ENCODE measurements around the gene RIT2. TPM values are rescaled to one million over a fixed set of nuclear protein-coding genes. Genes with fewer than 3 reads are reported as not detected.

The RIT2 gene
- total RNA-seq, 1 experiment from 2014 or later = 1.5 TPM

DNA sequence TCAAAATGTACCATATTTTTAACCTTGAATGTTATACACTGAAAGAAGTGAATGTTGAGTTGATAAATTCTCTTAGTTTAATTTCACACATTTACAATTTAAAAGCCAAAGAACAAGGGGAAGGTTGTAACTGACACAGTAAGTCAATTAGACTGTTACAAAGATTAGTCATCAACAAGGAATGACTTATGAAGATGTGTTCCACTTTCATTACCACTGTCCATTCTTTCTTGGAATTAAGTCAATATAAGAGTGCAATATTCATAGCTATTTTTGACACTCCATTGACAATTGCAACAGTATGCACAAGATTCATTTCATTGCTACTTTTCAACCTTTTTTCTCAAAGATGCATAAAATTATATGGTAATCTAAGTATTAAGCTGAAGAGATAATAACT, 291.3 kb downstream of the RIT2 start (continued):
- TF ChIP-seq, protein P1, sequence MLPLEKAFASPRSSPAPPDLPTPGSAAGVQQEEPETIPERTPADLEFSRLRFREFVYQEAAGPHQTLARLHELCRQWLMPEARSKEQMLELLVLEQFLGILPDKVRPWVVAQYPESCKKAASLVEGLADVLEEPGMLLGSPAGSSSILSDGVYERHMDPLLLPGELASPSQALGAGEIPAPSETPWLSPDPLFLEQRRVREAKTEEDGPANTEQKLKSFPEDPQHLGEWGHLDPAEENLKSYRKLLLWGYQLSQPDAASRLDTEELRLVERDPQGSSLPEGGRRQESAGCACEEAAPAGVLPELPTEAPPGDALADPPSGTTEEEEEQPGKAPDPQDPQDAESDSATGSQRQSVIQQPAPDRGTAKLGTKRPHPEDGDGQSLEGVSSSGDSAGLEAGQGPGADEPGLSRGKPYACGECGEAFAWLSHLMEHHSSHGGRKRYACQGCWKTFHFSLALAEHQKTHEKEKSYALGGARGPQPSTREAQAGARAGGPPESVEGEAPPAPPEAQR (CRISPR knock-in tag; IDR thresholded peaks at IDR 0.05) = no peak
- TF ChIP-seq ZNF416 (CRISPR knock-in tag; IDR thresholded peaks at IDR 0.05) (no peak), ZNF263 (CRISPR knock-in tag; IDR thresholded peaks at IDR 0.05; ENCODE audit: low read depth) (no peak), FOXJ3 (CRISPR knock-in tag; IDR thresholded peaks at IDR 0.05; ENCODE audit: borderline replicate concordance) (no peak), ZBTB21 (CRISPR knock-in tag; IDR thresholded peaks at IDR 0.05; ENCODE audit: borderline replicate concordance) (no peak)
- TF ChIP-seq, protein P2, sequence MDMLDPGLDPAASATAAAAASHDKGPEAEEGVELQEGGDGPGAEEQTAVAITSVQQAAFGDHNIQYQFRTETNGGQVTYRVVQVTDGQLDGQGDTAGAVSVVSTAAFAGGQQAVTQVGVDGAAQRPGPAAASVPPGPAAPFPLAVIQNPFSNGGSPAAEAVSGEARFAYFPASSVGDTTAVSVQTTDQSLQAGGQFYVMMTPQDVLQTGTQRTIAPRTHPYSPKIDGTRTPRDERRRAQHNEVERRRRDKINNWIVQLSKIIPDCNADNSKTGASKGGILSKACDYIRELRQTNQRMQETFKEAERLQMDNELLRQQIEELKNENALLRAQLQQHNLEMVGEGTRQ (CRISPR knock-in tag; IDR thresholded peaks at IDR 0.05) = no peak
- TF ChIP-seq, protein P3, sequence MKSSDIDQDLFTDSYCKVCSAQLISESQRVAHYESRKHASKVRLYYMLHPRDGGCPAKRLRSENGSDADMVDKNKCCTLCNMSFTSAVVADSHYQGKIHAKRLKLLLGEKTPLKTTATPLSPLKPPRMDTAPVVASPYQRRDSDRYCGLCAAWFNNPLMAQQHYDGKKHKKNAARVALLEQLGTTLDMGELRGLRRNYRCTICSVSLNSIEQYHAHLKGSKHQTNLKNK (CRISPR knock-in tag; IDR thresholded peaks at IDR 0.05) = no peak
- TF ChIP-seq, protein P4, sequence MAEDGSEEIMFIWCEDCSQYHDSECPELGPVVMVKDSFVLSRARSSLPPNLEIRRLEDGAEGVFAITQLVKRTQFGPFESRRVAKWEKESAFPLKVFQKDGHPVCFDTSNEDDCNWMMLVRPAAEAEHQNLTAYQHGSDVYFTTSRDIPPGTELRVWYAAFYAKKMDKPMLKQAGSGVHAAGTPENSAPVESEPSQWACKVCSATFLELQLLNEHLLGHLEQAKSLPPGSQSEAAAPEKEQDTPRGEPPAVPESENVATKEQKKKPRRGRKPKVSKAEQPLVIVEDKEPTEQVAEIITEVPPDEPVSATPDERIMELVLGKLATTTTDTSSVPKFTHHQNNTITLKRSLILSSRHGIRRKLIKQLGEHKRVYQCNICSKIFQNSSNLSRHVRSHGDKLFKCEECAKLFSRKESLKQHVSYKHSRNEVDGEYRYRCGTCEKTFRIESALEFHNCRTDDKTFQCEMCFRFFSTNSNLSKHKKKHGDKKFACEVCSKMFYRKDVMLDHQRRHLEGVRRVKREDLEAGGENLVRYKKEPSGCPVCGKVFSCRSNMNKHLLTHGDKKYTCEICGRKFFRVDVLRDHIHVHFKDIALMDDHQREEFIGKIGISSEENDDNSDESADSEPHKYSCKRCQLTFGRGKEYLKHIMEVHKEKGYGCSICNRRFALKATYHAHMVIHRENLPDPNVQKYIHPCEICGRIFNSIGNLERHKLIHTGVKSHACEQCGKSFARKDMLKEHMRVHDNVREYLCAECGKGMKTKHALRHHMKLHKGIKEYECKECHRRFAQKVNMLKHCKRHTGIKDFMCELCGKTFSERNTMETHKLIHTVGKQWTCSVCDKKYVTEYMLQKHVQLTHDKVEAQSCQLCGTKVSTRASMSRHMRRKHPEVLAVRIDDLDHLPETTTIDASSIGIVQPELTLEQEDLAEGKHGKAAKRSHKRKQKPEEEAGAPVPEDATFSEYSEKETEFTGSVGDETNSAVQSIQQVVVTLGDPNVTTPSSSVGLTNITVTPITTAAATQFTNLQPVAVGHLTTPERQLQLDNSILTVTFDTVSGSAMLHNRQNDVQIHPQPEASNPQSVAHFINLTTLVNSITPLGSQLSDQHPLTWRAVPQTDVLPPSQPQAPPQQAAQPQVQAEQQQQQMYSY (CRISPR knock-in tag; IDR thresholded peaks at IDR 0.05) = no peak
- TF ChIP-seq, protein P5, sequence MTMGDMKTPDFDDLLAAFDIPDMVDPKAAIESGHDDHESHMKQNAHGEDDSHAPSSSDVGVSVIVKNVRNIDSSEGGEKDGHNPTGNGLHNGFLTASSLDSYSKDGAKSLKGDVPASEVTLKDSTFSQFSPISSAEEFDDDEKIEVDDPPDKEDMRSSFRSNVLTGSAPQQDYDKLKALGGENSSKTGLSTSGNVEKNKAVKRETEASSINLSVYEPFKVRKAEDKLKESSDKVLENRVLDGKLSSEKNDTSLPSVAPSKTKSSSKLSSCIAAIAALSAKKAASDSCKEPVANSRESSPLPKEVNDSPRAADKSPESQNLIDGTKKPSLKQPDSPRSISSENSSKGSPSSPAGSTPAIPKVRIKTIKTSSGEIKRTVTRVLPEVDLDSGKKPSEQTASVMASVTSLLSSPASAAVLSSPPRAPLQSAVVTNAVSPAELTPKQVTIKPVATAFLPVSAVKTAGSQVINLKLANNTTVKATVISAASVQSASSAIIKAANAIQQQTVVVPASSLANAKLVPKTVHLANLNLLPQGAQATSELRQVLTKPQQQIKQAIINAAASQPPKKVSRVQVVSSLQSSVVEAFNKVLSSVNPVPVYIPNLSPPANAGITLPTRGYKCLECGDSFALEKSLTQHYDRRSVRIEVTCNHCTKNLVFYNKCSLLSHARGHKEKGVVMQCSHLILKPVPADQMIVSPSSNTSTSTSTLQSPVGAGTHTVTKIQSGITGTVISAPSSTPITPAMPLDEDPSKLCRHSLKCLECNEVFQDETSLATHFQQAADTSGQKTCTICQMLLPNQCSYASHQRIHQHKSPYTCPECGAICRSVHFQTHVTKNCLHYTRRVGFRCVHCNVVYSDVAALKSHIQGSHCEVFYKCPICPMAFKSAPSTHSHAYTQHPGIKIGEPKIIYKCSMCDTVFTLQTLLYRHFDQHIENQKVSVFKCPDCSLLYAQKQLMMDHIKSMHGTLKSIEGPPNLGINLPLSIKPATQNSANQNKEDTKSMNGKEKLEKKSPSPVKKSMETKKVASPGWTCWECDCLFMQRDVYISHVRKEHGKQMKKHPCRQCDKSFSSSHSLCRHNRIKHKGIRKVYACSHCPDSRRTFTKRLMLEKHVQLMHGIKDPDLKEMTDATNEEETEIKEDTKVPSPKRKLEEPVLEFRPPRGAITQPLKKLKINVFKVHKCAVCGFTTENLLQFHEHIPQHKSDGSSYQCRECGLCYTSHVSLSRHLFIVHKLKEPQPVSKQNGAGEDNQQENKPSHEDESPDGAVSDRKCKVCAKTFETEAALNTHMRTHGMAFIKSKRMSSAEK (CRISPR knock-in tag; IDR thresholded peaks at IDR 0.05; ENCODE audit: borderline replicate concordance) = no peak
- TF ChIP-seq, protein P6, sequence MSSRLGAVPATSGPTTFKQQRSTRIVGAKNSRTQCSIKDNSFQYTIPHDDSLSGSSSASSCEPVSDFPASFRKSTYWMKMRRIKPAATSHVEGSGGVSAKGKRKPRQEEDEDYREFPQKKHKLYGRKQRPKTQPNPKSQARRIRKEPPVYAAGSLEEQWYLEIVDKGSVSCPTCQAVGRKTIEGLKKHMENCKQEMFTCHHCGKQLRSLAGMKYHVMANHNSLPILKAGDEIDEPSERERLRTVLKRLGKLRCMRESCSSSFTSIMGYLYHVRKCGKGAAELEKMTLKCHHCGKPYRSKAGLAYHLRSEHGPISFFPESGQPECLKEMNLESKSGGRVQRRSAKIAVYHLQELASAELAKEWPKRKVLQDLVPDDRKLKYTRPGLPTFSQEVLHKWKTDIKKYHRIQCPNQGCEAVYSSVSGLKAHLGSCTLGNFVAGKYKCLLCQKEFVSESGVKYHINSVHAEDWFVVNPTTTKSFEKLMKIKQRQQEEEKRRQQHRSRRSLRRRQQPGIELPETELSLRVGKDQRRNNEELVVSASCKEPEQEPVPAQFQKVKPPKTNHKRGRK (CRISPR knock-in tag; IDR thresholded peaks at IDR 0.05; ENCODE audit: borderline replicate concordance) = no peak

DNA sequence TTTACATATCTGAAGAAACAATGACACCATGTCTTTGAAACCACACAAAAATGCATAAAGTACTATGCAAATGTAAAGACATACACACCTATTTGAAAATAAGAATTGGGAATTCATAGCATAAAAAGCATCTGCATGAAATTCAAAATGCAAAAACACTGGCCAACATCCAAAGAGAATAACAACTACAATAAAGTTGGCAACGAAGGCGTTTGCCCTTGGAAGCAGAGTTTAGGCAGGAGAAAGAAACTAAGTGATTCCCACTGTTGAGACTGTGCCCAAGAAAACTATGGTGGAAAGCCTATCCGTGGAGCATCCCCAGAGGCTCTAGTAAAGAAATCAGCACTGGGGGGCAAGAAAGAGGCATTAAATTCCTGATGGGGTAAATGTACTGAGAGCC, 292.8 kb downstream of the RIT2 start:
- H3K27me3 Mint-ChIP-seq (ENCODE audit: low read depth) = no peaks in the 10 kb centered on the region
- H3K4me1 Mint-ChIP-seq = peaks cover 52% of the 10 kb centered on the region
- DNase-seq (ENCODE audit: low spot score) (no peak), ATAC-seq (no peak)
- H3K36me3 Mint-ChIP-seq = no peaks in the 10 kb centered on the region; the same call in 1 of the 2 replicates
- CTCF ChIA-PET = no interaction called here
- no peaks in the 10 kb centered on the region; the same call in 1 of the 2 replicates for H3K9me3 Mint-ChIP-seq
- H3K27ac Mint-ChIP-seq = no peak overlapping the region
- no peak overlapping the region for H3K4me3 Mint-ChIP-seq
- POLR2A ChIA-PET = no interaction called here
- TF ChIP-seq ATF1 (CRISPR knock-in tag; IDR thresholded peaks at IDR 0.05) (no peak), OVOL2 (CRISPR knock-in tag; IDR thresholded peaks at IDR 0.05; ENCODE audit: borderline replicate concordance) (no peak), ZNF219 (CRISPR knock-in tag; IDR thresholded peaks at IDR 0.05; ENCODE audit: borderline replicate concordance) (no peak), NR3C1 (CRISPR knock-in tag; conservative IDR thresholded peaks at IDR 0.05; ENCODE audit: low read depth) (no peak), SP1 (CRISPR knock-in tag; conservative IDR thresholded peaks at IDR 0.05) (no peak), NR2C2 (CRISPR knock-in tag; IDR thresholded peaks at IDR 0.05) (no peak), MYBL2 (CRISPR knock-in tag; IDR thresholded peaks at IDR 0.05) (no peak), CBFB (CRISPR knock-in tag; IDR thresholded peaks at IDR 0.05; ENCODE audit: low read depth) (no peak), NFYB (CRISPR knock-in tag; conservative IDR thresholded peaks at IDR 0.05; ENCODE audit: low read depth) (no peak), ZNF263 (CRISPR knock-in tag; IDR thresholded peaks at IDR 0.05; ENCODE audit: low read depth) (no peak), ESRRA (CRISPR knock-in tag; IDR thresholded peaks at IDR 0.05; ENCODE audit: borderline replicate concordance) (no peak)
- TF ChIP-seq, protein P7, sequence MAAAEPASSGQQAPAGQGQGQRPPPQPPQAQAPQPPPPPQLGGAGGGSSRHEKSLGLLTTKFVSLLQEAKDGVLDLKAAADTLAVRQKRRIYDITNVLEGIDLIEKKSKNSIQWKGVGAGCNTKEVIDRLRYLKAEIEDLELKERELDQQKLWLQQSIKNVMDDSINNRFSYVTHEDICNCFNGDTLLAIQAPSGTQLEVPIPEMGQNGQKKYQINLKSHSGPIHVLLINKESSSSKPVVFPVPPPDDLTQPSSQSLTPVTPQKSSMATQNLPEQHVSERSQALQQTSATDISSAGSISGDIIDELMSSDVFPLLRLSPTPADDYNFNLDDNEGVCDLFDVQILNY (CRISPR knock-in tag; IDR thresholded peaks at IDR 0.05) = no peak
- TF ChIP-seq, protein P8, sequence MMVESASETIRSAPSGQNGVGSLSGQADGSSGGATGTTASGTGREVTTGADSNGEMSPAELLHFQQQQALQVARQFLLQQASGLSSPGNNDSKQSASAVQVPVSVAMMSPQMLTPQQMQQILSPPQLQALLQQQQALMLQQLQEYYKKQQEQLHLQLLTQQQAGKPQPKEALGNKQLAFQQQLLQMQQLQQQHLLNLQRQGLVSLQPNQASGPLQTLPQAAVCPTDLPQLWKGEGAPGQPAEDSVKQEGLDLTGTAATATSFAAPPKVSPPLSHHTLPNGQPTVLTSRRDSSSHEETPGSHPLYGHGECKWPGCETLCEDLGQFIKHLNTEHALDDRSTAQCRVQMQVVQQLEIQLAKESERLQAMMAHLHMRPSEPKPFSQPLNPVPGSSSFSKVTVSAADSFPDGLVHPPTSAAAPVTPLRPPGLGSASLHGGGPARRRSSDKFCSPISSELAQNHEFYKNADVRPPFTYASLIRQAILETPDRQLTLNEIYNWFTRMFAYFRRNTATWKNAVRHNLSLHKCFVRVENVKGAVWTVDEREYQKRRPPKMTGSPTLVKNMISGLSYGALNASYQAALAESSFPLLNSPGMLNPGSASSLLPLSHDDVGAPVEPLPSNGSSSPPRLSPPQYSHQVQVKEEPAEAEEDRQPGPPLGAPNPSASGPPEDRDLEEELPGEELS (CRISPR knock-in tag; IDR thresholded peaks at IDR 0.05) = no peak

Measured in WTC11 (cell line).